SKM-1 treated with dmso at 0.1 percent for 144 hours (cell line): Measurements from ENCODE around the gene HARS2.
"Not testable (repeated sequence)": the region's sequence is repeated elsewhere in the genome, so short reads cannot be mapped to it uniquely, and the experiment has no call there.

Source experiments
- DNase-seq: peaks from one replicate; lab custom pipeline; 2025; ENCODE audit not compliant: unreplicated experiment; lab: John Stamatoyannopoulos, UW

Gene HARS2

GRCh38 chr5:140700177-140701144 lies 9.2 kb downstream of the HARS2 start, which contains the start of gene ZMAT2:
Gene ZMAT2 (plus strand): TSS chr5:140700447. CDS start chr5:140700461, 14 bp downstream.
- peak; percentile 99 for DNase-seq

DNA sequence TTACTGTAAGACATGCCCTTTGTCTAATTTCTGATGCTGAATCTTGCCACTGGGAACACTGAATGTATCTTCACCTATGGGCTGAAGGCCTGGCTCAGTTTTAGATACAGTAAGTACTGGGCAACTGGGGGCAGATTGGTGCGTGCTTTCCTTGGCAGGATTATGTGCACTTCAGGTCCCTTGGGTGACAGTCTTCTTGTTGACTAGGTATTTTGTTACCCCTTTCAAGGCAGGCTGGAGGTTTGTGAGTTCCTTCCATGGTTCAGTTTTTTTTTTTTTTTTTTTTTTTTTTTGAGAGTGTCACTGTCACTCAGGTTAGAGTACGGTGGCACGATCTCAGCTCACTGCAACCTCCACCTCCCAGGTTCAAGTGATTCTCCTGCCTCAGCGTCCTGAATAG lies 16.6 kb downstream of the HARS2 start:
- no peak for DNase-seq

GRCh38 chr5:140708787-140709186 lies 17.5 kb downstream of the HARS2 start:
- DNase-seq: not testable (repeated sequence)

- DNase-seq: peak; percentile 73
Observed at GRCh38 chr5:140710899-140711552, 19.8 kb downstream of the HARS2 start.

GRCh38 chr5:140711794-140712193 lies 20.5 kb downstream of the HARS2 start:
- no peak for DNase-seq

DNA sequence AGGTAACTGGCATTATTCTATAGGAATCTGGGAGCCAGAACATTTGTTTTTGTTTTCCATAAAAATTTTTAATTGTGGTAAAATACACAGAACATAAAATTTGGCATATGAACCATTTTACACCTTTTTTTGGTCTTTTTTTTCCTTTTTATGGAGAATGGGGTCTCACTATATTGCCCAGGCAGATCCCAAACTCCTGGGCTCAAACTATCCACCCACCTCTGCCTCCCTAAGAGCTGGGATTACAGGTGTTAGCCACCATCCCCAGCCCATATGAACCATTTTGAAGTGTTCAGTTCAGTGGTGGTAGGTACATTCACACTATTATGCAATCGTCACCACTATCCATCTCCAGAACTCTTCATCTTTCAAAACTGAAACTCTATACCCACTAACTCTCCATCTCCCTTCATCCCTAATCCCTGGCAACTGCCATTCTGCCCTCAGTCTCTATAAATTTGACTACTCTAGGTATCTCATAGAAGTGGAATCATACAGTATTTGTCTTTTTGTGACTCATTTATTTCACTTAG lies 22.4 kb downstream of the HARS2 start:
- DNase-seq: no peak

DNA sequence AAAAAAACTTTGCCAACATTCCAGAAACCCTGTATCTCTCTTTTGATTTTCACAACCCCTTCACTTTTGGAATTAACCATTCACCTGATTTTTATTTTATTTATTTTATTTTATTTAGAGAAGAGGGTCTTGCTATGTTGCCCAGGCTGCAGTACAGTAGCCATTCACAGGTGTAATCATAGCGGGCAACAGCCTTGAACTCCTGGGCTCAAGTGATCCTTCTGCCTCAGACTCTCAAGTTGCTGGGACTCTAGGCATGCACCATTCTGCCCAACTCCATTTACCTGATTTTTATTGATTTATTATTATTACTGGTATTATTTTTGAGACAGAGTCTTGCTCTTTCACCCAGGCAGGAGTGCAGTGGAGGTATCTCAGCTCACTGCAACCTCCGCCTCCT lies 25.0 kb downstream of the HARS2 start:
- DNase-seq: not testable (repeated sequence)

- no peak for DNase-seq
Observed at GRCh38 chr5:140718266-140718592, 27.0 kb downstream of the HARS2 start.

- not testable (repeated sequence) for DNase-seq
Observed at GRCh38 chr5:140720738-140721137, 29.5 kb downstream of the HARS2 start.

DNA sequence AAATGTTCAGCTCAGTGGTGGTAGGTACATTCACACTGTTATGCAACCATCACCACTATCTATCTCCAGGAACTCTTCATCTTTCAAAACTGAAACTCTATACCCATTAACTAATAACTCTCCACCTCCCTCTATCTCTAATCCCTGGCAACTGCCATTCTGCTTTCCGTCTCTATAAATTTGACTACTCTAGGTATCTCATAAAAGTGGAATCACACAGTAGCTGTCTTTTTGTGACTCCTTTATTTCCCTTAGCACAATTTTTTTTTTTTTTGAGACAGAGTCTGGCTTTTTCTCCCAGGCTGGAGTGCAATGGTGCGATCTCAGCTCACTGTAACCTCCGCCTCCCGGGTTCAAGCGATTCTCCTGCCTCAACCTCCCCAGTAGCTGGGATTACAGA lies 30.1 kb downstream of the HARS2 start:
- not testable (repeated sequence) for DNase-seq

DNA sequence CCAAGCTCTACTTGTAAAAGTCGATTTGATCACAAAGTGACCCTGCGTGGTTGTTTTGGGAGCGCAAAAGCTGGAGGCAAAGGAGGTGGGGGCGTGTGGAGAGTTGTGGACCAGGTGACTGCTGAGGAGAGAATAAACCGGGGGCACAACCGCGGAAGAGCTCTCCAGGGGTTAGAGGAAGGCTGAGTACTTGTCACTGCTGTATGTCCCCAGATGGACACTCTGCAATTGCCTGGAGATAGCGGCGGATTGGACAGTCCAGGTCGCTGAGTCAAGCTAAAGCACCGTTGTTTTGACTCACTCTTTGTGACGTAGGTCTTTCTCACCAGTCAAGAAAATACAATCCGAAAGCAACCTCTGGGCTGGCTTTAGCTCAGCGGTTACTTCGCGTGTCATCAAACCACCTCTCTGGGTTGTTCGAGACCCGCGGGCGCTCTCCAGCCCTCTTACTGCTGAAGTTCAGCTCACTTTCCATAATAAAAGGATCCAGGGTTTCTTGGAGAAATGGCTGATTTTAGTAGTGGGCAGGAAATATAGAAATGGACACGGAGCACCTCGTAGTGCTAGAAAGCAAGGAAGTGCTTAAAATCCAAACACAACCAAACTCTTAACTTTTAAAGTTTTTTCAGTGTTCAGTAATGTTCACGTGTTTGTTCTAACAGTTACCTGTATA lies 34.7 kb downstream of the HARS2 start:
- no peak for DNase-seq

DNA sequence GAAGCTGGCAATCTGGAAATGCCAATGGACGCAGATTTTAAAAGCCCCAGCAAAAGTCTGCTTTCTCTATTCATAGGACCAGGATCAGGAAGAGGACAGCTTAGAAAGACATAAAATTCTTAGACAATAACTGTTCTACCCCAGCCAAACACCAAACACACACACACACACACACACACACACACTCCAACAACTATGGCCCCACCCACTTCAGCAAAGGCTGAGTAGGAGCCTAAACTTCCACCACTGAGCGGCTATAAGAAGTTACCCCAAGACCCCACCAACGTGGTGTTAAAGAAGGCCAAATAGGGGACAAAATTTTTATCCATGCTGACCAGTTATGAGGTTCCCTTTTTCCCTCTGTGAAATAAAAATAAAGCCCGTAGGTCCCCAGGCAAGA lies 41.8 kb downstream of the HARS2 start:
- DNase-seq: no peak

GRCh38 chr5:140734354-140734753 lies 43.1 kb downstream of the HARS2 start:
- no peak for DNase-seq

DNA sequence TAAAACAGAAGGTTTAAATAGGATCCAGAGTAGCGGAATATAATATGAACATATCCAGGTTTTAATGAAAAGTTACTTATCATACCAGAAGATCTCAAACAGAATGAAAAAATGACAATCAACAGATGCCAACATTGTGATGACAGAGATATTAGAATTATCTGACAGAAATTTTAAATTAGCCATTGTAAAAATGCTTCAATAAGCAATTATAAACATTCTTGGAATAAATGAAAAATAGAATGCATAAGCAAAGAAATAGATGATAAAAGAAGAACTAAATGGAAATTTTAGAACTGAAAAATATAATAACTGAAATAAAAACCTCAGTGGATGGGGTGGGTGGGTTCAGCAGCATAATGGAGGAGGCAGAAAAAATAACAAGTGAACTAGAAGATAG lies 46.2 kb downstream of the HARS2 start:
- DNase-seq: no peak

DNA sequence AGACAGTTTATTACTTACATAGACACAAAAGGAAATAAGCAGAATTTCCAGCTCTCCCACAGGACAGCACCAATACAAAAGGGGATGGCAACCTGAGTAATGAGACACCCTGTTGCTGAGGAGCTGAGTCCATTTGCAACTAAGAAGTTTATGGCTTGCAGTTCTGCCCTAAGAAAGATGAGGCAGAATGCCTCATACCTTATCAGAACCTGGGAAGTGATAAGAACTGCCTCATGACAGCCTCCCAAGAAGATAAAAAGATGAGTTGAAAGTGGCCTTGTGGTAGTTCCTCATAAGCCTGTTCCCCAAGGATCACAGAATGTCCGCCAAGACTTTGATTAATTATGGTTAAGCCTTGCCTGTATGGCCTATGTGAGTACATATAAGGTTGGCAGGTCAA lies 50.7 kb downstream of the HARS2 start:
- no peak for DNase-seq
